SK-N-SH (cell line): ENCODE results near the gene ZSCAN9. TPM values are rescaled to one million over a fixed set of nuclear protein-coding genes. Genes with fewer than 3 reads are reported as not detected.

Source experiments
- CTCF ChIA-PET: fragments of 300-600, 350-600 bp; formaldehyde crosslinking; extraction: SDS; loops from one replicate; lab custom pipeline; 2021; lab: Yijun Ruan, JAX
- POLR2A ChIA-PET: fragments of 350-600 bp; sonication (Branson Sonifier 250); formaldehyde crosslinking; extraction: SDS; loops from one replicate; lab custom pipeline; 2020; ENCODE audit warnings: antibody characterized with exemption, inconsistent platforms; lab: Yijun Ruan, JAX
- DNase-seq: peaks from one replicate; pipeline ENCODE4 v3.0.0; 2012
- H2AFZ ChIP-seq: fragments of 200-600 bp; sonication (generic); 2 replicates; pipeline ENCODE4 v1.8.1; 2016; ENCODE audit warnings: antibody characterized with exemption, mild to moderate bottlenecking, low read depth
- H3F3A ChIP-seq: fragments of 200-600 bp; sonication (generic); replicated peaks from 2 replicates; pipeline ENCODE3; 2016; ENCODE audit warnings: antibody characterized with exemption, mild to moderate bottlenecking; ENCODE audit not compliant: insufficient read depth
- H3K27ac ChIP-seq, 2 experiments: fragments of 200-500 bp in 1 of 2; fragments of 200-600 bp in 1 of 2; sonication (Bioruptor generic) in 1 of 2; sonication (generic), shearing (Covaris generic) in 1 of 2; 2 replicates each; pipeline versions ENCODE4 v1.5.1 to v1.6.1; 2014 to 2016; ENCODE audit warnings: low read depth in 2 of 2, inconsistent platforms in 1 of 2, low read length in 1 of 2, mild to moderate bottlenecking in 1 of 2, mixed read lengths in 1 of 2
- H3K27me3 ChIP-seq: fragments of 200-600 bp; sonication (generic), shearing (Covaris generic); 2 replicates; pipeline ENCODE4 v1.6.1; 2016; ENCODE audit warnings: mixed run types; ENCODE audit not compliant: insufficient read depth
- H3K36me3 ChIP-seq, 2 experiments: fragments of 200-500 bp in 1 of 2; fragments of 200-600 bp in 1 of 2; sonication (Bioruptor generic) in 1 of 2; sonication (generic) in 1 of 2; replicated peaks in 1 of 2; 2 replicates each; pipeline versions ENCODE3 to v1.5.1; 2014 to 2016; ENCODE audit warnings: low read length in 1 of 2, mild to moderate bottlenecking in 1 of 2; ENCODE audit not compliant: insufficient read depth in 2 of 2, control insufficient read depth in 1 of 2
- H3K4me1 ChIP-seq, 2 experiments: fragments of 200-500 bp in 1 of 2; fragments of 200-600 bp in 1 of 2; sonication (Bioruptor generic) in 1 of 2; sonication (generic), shearing (Covaris generic) in 1 of 2; 2 replicates each; pipeline versions ENCODE4 v1.5.1 to v1.6.1; 2014 to 2016; ENCODE audit warnings: low read depth in 1 of 2, low read length in 1 of 2, mixed run types in 1 of 2; ENCODE audit not compliant: insufficient read depth in 2 of 2, control insufficient read depth in 1 of 2
- H3K4me2 ChIP-seq: fragments of 200-600 bp; sonication (generic), shearing (Covaris generic); 2 replicates; pipeline ENCODE4 v1.6.1; 2017; ENCODE audit warnings: mixed run types
- H3K4me3 ChIP-seq, 2 experiments: fragments of 200-500 bp in 1 of 2; fragments of 200-600 bp in 1 of 2; sonication (Bioruptor generic) in 1 of 2; sonication (generic), shearing (Covaris generic) in 1 of 2; 2 replicates each; pipeline versions ENCODE4 v1.5.1 to v1.8.1; 2014 to 2016; ENCODE audit warnings: low read depth in 2 of 2, inconsistent platforms in 1 of 2, low read length in 1 of 2, mild to moderate bottlenecking in 1 of 2, mixed read lengths in 1 of 2, moderate library complexity in 1 of 2
- H3K79me2 ChIP-seq: fragments of 200-600 bp; sonication (generic); 2 replicates; pipeline ENCODE4 v1.8.1; 2017; ENCODE audit warnings: mild to moderate bottlenecking; ENCODE audit not compliant: insufficient read depth
- H3K9ac ChIP-seq: fragments of 200-600 bp; sonication (generic); 2 replicates; pipeline ENCODE4 v1.6.1; 2017; ENCODE audit warnings: mixed run types
- H3K9me2 ChIP-seq: fragments of 200-600 bp; sonication (generic); 2 replicates; pipeline ENCODE4 v1.6.1; 2017; ENCODE audit warnings: mixed run types
- H3K9me3 ChIP-seq: fragments of 200-600 bp; sonication (generic); 2 replicates; pipeline ENCODE4 v1.6.1; 2017; ENCODE audit warnings: mixed run types, mild to moderate bottlenecking, moderate library complexity
- H4K20me1 ChIP-seq: fragments of 200-600 bp; sonication (generic); 2 replicates; pipeline ENCODE4 v1.6.1; 2017; ENCODE audit warnings: mild to moderate bottlenecking, mixed run types; ENCODE audit not compliant: insufficient read depth
- CTCF ChIP-seq: fragments of 200-600 bp; sonication (generic); IDR thresholded peaks from 2 replicates; pipeline ENCODE4 v1.6.1; 2017; ENCODE audit warnings: antibody characterized with exemption, mild to moderate bottlenecking, moderate library complexity
- EP300 ChIP-seq, 2 experiments: IDR thresholded peaks; 2 replicates each; pipeline versions ENCODE4 v1.4.0 to v1.6.1; 2012; ENCODE audit warnings: borderline replicate concordance in 1 of 2, low read depth in 1 of 2, low read length in 1 of 2
- EZH2phosphoT487 ChIP-seq: fragments of 200-600 bp; sonication (generic); IDR thresholded peaks from 2 replicates; pipeline ENCODE4 v1.6.1; 2017; ENCODE audit warnings: low read depth, mixed run types, mild to moderate bottlenecking, antibody characterized with exemption, moderate library complexity, borderline replicate concordance
- FOXJ3 ChIP-seq: sonication (generic); formaldehyde crosslinking; IDR thresholded peaks from 2 replicates; pipeline ENCODE4 v1.5.1; 2020; ENCODE audit warnings: mild to moderate bottlenecking, missing genetic modification reagents
- NFIC ChIP-seq: IDR thresholded peaks from 2 replicates; pipeline ENCODE4 v1.4.0; 2012; ENCODE audit warnings: borderline replicate concordance
- PBX3 ChIP-seq: IDR thresholded peaks from 2 replicates; pipeline ENCODE4; 2012
- RAD21 ChIP-seq: IDR thresholded peaks from 2 replicates; pipeline ENCODE4 v1.6.1; 2012; ENCODE audit warnings: mild to moderate bottlenecking, low read length
- SMC3 ChIP-seq: IDR thresholded peaks from 2 replicates; pipeline ENCODE4 v1.6.1; 2012; ENCODE audit warnings: low read depth, low read length, improper control_type of control experiment
- TAF1 ChIP-seq: IDR thresholded peaks from 2 replicates; pipeline ENCODE4 v1.6.1; 2012; ENCODE audit warnings: low read depth, mild to moderate bottlenecking, low read length, moderate library complexity, borderline replicate concordance
- TEAD4 ChIP-seq: IDR thresholded peaks from 2 replicates; pipeline ENCODE4 v1.4.0; 2012; ENCODE audit warnings: mild to moderate bottlenecking, borderline replicate concordance; ENCODE audit not compliant: insufficient read depth
- USF2 ChIP-seq: fragments of 150-350 bp; IDR thresholded peaks from 2 replicates; pipeline ENCODE4 v1.6.1; 2017; ENCODE audit warnings: antibody characterized with exemption, low read length, low read depth, borderline replicate concordance
- ZBTB33 ChIP-seq: IDR thresholded peaks from 2 replicates; pipeline ENCODE4 v1.4.0; 2012; ENCODE audit warnings: low read depth, borderline replicate concordance
- WGBS: methylation state at CpG from one replicate; pipeline ENCODE4 v1.1.6; 2017; ENCODE audit warnings: low lambda C conversion rate; 5-methylcytosine and 5-hydroxymethylcytosine counted together
- polyA plus RNA-seq, 3 experiments: library from polyadenylated mRNA; depleted of rRNA; stranded (reverse); fragments of >200 nt; gene quantifications; 2 replicates each; pipeline ENCODE4 v1.2.3, GENCODE V29; 2012

Gene ZSCAN9
- polyA plus RNA-seq, 1 of the 3 experiments (the other 2 are of a cell fraction), result 13.7 TPM

GRCh38 chr6:28245206-28245941 lies 20.3 kb downstream of the ZSCAN9 start:
- peaks cover 7% of the 10 kb centered on the region for H3F3A ChIP-seq
- H3K9ac ChIP-seq, result no peak overlapping the region
- H3K79me2 ChIP-seq, result peaks cover 5% of the 10 kb centered on the region; the same call in 1 of the 2 replicates
- H3K9me2 ChIP-seq, result no peaks in the 10 kb centered on the region
- H3K4me1 ChIP-seq, result no peaks in the 10 kb centered on the region; a peak in 1 of 4 replicates
- H3K4me3 ChIP-seq, result no peak overlapping the region
- 90% methylated on average over 6 of the region's 6 CpGs for WGBS
- peaks cover 38 to 59% of the 10 kb centered on the region in 2 experiments for H3K36me3 ChIP-seq
- no peak for DNase-seq
- H2AFZ ChIP-seq, result no peak overlapping the region
- no peaks in the 10 kb centered on the region for H3K9me3 ChIP-seq
- H4K20me1 ChIP-seq, result no peaks in the 10 kb centered on the region
- POLR2A ChIA-PET, result no interaction called here
- TF ChIP-seq USF2 (no peak), RAD21 (no peak), EZH2phosphoT487 (no peak), SMC3 (no peak), ZBTB33 (no peak), CTCF (no peak), EP300 (IDR thresholded peaks at IDR 0.05; ENCODE audit: borderline replicate concordance in 1 of 2, low read depth in 1 of 2, low read length in 1 of 2) (no peak), FOXJ3 (CRISPR knock-in tag) (no peak), NFIC (no peak), PBX3 (no peak), TEAD4 (no peak), TAF1 (no peak)
- H3K4me2 ChIP-seq, result no peak overlapping the region
- no peaks in the 10 kb centered on the region for H3K27me3 ChIP-seq
- CTCF ChIA-PET, result interaction anchor here (1.6 kb wide), 1 partner anchor 111 kb away, joined by 8 read pairs; no protein-coding TSS in a partner anchor
- H3K27ac ChIP-seq, result no peak overlapping the region
